ENCODE results near the gene PIP4K2A. TPM values are rescaled to one million over a fixed set of nuclear protein-coding genes. Genes with fewer than 3 reads are reported as not detected.
A peak's percentile ranks its signal among the peaks of the same experiment; 100 is the strongest.

Gene PIP4K2A
- total and polyA plus RNA-seq, 5 donors from 2014 or later = 41.3 to 156 (median 55.2) TPM

DNA sequence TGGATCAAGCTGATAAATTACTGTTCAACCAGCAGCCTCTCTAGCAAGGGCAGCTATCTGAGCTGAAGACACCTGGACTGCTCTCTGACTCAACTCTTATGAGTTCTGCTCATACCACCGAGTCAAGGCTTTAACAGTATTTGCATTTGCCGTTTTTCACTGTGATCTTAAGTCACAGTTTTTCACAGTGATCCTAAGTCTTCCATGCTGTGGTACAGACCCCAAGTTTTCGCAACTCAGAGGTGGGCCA, 31.3 kb downstream of the PIP4K2A start:
- peak overlapping the region; percentile 66 to 81 (median 73) for H3K4me3 Mint-ChIP-seq
- DNase-seq (no peak), ATAC-seq (ENCODE audit: low read depth in 2 of 2) (peak; percentile 24 to 34)
- H3K27me3 ChIP-seq (ENCODE audit: control insufficient read depth, insufficient read depth, low read length) = no peaks in the 10 kb centered on the region
- no peaks in the 10 kb centered on the region for H3K27me3 Mint-ChIP-seq
- H3K27ac ChIP-seq (ENCODE audit: insufficient read depth, low read length, poor library complexity, severe bottlenecking) = peak overlapping the region; percentile 92
- peaks cover 100% of the 10 kb centered on the region for H3K4me1 ChIP-seq (ENCODE audit: control insufficient read depth, insufficient read depth, low read length, poor library complexity, severe bottlenecking)
- peak overlapping the region; percentile 95 to 98 (median 98) for H3K27ac Mint-ChIP-seq
- no peaks in the 10 kb centered on the region for H3K36me3 ChIP-seq (ENCODE audit: control insufficient read depth, insufficient read depth, low read length)
- peaks cover 5% of the 10 kb centered on the region for H3K36me3 Mint-ChIP-seq
- H3K9me3 Mint-ChIP-seq = no peaks in the 10 kb centered on the region
- peak overlapping the region; percentile 62 for H3K4me3 ChIP-seq (ENCODE audit: low read depth, low read length)
- no peaks in the 10 kb centered on the region for H3K9me3 ChIP-seq (ENCODE audit: control insufficient read depth in 2 of 2, low read length in 2 of 2)
- peaks cover 48 to 93% (median 70%) of the 10 kb centered on the region in 4 donors for H3K4me1 Mint-ChIP-seq

DNA sequence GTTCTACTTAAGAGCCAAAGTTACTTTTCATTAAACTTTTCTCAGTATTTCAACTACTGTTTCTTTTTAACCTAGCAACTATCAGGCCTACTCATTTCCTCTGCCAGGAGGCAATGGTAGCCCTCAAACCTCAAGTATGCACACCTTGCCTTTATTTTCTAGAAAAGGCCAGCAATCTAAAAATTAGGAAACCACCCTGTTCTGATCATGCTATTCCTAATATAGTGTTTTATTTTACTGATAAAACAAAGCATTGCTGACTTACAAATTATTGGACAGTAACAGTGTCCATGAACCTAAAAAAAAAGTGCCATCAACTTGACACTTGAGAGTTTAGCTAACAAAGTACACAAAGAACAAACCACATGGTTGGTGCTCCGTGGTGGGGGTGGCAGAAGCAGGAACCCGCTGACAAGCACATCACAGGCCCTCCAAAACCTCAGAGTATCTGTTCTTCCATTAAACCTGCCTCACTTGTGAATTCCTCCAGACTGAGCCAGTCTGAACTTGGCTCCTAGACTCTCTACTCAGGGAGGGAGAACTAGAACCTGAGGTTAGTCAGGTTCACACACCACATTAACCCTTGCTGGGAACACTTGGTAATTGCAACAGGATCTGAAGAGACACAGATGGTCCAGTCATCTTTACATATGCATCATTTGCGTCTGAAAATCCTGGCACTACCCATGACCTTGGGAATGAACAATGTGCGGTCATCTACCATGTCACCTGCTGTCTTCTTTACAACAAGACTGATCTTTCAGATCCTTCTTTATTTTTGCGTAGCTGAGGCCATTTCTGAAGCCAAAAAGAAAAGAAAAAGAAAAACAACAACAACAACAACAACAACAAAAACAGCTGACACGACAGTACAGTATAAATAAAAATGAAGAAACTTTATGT, 31.9 kb downstream of the PIP4K2A start:
- peak overlapping the region; percentile 66 to 81 (median 73) for H3K4me3 Mint-ChIP-seq
- H3K27me3 Mint-ChIP-seq = no peaks in the 10 kb centered on the region
- Histone ChIP-seq H3K4me3 (ENCODE audit: low read depth, low read length) (peak overlapping the region; percentile 62), H3K36me3 (ENCODE audit: control insufficient read depth, insufficient read depth, low read length) (no peaks in the 10 kb centered on the region), H3K27ac (ENCODE audit: insufficient read depth, low read length, poor library complexity, severe bottlenecking) (peak overlapping the region; percentile 92), H3K4me1 (ENCODE audit: control insufficient read depth, insufficient read depth, low read length, poor library complexity, severe bottlenecking) (peaks cover 99% of the 10 kb centered on the region), H3K9me3 (ENCODE audit: control insufficient read depth in 2 of 2, low read length in 2 of 2) (no peaks in the 10 kb centered on the region), H3K27me3 (ENCODE audit: control insufficient read depth, insufficient read depth, low read length) (no peaks in the 10 kb centered on the region)
- H3K9me3 Mint-ChIP-seq = no peaks in the 10 kb centered on the region
- H3K4me1 Mint-ChIP-seq = peaks cover 42 to 93% (median 71%) of the 10 kb centered on the region in 4 donors
- H3K27ac Mint-ChIP-seq = peak overlapping the region; percentile 95 to 98 (median 98)
- DNase-seq (peak; percentile 31 to 83 (median 80)), ATAC-seq (ENCODE audit: low read depth in 2 of 2) (peak; percentile 68 to 69)
- H3K36me3 Mint-ChIP-seq = peaks cover 6% of the 10 kb centered on the region

DNA sequence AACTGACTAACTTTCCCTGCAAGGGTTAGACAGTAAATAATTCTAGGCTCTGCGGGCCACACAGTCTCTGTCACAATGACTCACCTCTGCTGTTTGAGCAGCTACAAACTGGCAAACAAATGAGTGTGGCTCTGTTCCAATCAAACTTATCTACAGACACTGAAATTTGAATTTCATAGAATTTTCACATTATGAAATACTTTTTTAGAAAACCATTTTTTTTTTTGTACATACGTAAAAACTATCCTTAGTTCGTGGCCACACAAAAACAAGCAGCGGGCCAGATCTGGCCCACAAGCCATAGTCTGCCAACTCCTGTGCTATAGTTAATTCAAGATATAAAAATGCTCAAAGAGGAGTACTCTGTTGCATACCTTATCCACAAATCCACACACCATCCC, 32.6 kb downstream of the PIP4K2A start:
- H3K4me1 ChIP-seq (ENCODE audit: control insufficient read depth, insufficient read depth, low read length, poor library complexity, severe bottlenecking) = peaks cover 99% of the 10 kb centered on the region
- H3K27me3 Mint-ChIP-seq = no peaks in the 10 kb centered on the region
- H3K9me3 Mint-ChIP-seq = no peaks in the 10 kb centered on the region
- peak overlapping the region; percentile 95 to 98 (median 98) for H3K27ac Mint-ChIP-seq
- H3K27ac ChIP-seq (ENCODE audit: insufficient read depth, low read length, poor library complexity, severe bottlenecking) = peak overlapping the region; percentile 92
- no peaks in the 10 kb centered on the region for H3K9me3 ChIP-seq (ENCODE audit: control insufficient read depth in 2 of 2, low read length in 2 of 2)
- no peaks in the 10 kb centered on the region for H3K27me3 ChIP-seq (ENCODE audit: control insufficient read depth, insufficient read depth, low read length)
- peak overlapping the region; percentile 62 for H3K4me3 ChIP-seq (ENCODE audit: low read depth, low read length)
- ATAC-seq (ENCODE audit: low read depth in 2 of 2) (peak; percentile 80 to 85), DNase-seq (peak in 2 of 3 donors; percentile 44 to 78)
- H3K36me3 ChIP-seq (ENCODE audit: control insufficient read depth, insufficient read depth, low read length) = no peaks in the 10 kb centered on the region
- peaks cover 3% of the 10 kb centered on the region for H3K36me3 Mint-ChIP-seq
- H3K4me1 Mint-ChIP-seq = peaks cover 45 to 93% (median 72%) of the 10 kb centered on the region in 4 donors
- peak overlapping the region; percentile 66 to 81 (median 73) for H3K4me3 Mint-ChIP-seq

GRCh38 chr10:22681301-22681700, 33.1 kb downstream of the PIP4K2A start:
- ATAC-seq (ENCODE audit: low read depth in 2 of 2) (no peak), DNase-seq (no peak)
- Mint-ChIP-seq H3K27me3 (no peaks in the 10 kb centered on the region), H3K4me3 (peak overlapping the region; percentile 8 to 66 (median 48)), H3K36me3 (peaks cover 2% of the 10 kb centered on the region), H3K9me3 (no peaks in the 10 kb centered on the region), H3K4me1 (peaks cover 50 to 94% (median 75%) of the 10 kb centered on the region in 4 donors), H3K27ac (peak overlapping the region; percentile 90 to 99 (median 98))
- peak overlapping the region; percentile 92 for H3K27ac ChIP-seq (ENCODE audit: insufficient read depth, low read length, poor library complexity, severe bottlenecking)
- H3K9me3 ChIP-seq (ENCODE audit: control insufficient read depth in 2 of 2, low read length in 2 of 2) = no peaks in the 10 kb centered on the region
- H3K27me3 ChIP-seq (ENCODE audit: control insufficient read depth, insufficient read depth, low read length) = no peaks in the 10 kb centered on the region
- H3K4me1 ChIP-seq (ENCODE audit: control insufficient read depth, insufficient read depth, low read length, poor library complexity, severe bottlenecking) = peaks cover 99% of the 10 kb centered on the region
- H3K36me3 ChIP-seq (ENCODE audit: control insufficient read depth, insufficient read depth, low read length) = no peaks in the 10 kb centered on the region
- H3K4me3 ChIP-seq (ENCODE audit: low read depth, low read length) = peak overlapping the region; percentile 12

- Histone ChIP-seq H3K9me3 (ENCODE audit: control insufficient read depth in 2 of 2, low read length in 2 of 2) (no peaks in the 10 kb centered on the region), H3K4me3 (ENCODE audit: low read depth, low read length) (peak overlapping the region; percentile 56), H3K4me1 (ENCODE audit: control insufficient read depth, insufficient read depth, low read length, poor library complexity, severe bottlenecking) (peaks cover 99% of the 10 kb centered on the region), H3K27me3 (ENCODE audit: control insufficient read depth, insufficient read depth, low read length) (no peaks in the 10 kb centered on the region), H3K27ac (ENCODE audit: insufficient read depth, low read length, poor library complexity, severe bottlenecking) (peak overlapping the region; percentile 92), H3K36me3 (ENCODE audit: control insufficient read depth, insufficient read depth, low read length) (peaks cover 2% of the 10 kb centered on the region)
- Mint-ChIP-seq H3K36me3 (peaks cover 7% of the 10 kb centered on the region), H3K4me1 (peaks cover 47 to 93% (median 75%) of the 10 kb centered on the region in 4 donors), H3K27me3 (no peaks in the 10 kb centered on the region), H3K4me3 (peak overlapping the region in 3 of 4 donors; percentile 3 to 49 (median 20)), H3K9me3 (no peaks in the 10 kb centered on the region), H3K27ac (peak overlapping the region; percentile 63 to 77 (median 76))
- ATAC-seq (ENCODE audit: low read depth in 2 of 2) (no peak), DNase-seq (peak in 2 of 3 donors; percentile 50 to 56)
These were observed 34.8 kb downstream of the PIP4K2A start for GRCh38 chr10:22679608-22680007.

DNA sequence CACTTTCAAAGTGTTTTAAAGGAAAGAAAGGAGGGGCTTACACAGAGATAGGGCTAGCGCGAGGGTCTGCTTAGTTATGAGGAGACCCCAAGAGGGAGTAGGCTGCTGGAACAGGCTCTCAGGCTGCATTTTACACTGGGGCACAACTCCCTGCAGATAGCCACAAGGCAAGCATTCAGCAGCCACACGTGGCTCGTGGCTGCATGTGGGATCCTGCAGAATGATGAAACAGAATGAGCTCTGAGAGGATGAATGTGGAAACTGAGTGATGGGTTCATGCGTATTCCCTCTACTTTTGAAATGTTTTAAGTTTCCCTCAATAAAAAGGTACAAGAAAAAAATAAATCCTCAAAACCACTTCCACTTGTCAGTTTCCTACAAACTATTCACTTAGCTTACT, 37.0 kb downstream of the PIP4K2A start:
- ATAC-seq (ENCODE audit: low read depth in 2 of 2) = no peak
- Mint-ChIP-seq H3K27ac (peak overlapping the region; percentile 85 to 99 (median 93)), H3K36me3 (peaks cover 13% of the 10 kb centered on the region), H3K27me3 (no peaks in the 10 kb centered on the region), H3K4me1 (peaks cover 44 to 93% (median 73%) of the 10 kb centered on the region in 4 donors), H3K9me3 (no peaks in the 10 kb centered on the region), H3K4me3 (peak overlapping the region in 3 of 4 donors; percentile 15 to 69 (median 63))
- Histone ChIP-seq H3K4me3 (ENCODE audit: low read depth, low read length) (peak overlapping the region; percentile 22), H3K27ac (ENCODE audit: insufficient read depth, low read length, poor library complexity, severe bottlenecking) (peak overlapping the region; percentile 36), H3K9me3 (ENCODE audit: control insufficient read depth in 2 of 2, low read length in 2 of 2) (no peaks in the 10 kb centered on the region), H3K4me1 (ENCODE audit: control insufficient read depth, insufficient read depth, low read length, poor library complexity, severe bottlenecking) (peaks cover 97% of the 10 kb centered on the region), H3K27me3 (ENCODE audit: control insufficient read depth, insufficient read depth, low read length) (no peaks in the 10 kb centered on the region), H3K36me3 (ENCODE audit: control insufficient read depth, insufficient read depth, low read length) (peaks cover 2% of the 10 kb centered on the region)
- DNase-seq = no peak

DNA sequence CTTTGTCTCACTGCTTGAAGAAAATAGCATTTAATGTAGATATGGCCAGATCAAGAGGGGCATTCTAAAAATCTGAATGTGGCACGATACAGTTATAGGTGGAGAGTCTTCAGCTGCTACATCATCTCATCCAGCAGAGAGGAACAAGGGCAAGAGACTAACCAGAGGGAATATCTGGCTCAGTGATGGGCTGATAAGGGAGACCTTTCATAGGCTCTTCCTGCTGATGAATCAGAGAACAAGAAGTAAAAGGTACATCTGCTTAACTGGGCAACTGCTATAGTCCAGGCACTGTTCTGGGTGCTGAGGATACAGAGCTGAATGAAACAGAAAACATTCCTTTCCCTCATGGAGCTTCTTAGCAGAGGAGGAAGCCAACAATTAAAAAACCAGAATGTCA, 37.9 kb downstream of the PIP4K2A start:
- no peaks in the 10 kb centered on the region for H3K27me3 ChIP-seq (ENCODE audit: control insufficient read depth, insufficient read depth, low read length)
- H3K4me1 ChIP-seq (ENCODE audit: control insufficient read depth, insufficient read depth, low read length, poor library complexity, severe bottlenecking) = peaks cover 97% of the 10 kb centered on the region
- H3K9me3 Mint-ChIP-seq = no peaks in the 10 kb centered on the region
- H3K4me3 Mint-ChIP-seq = peak overlapping the region in 3 of 4 donors; percentile 57 to 69 (median 67)
- DNase-seq (no peak), ATAC-seq (ENCODE audit: low read depth in 2 of 2) (no peak)
- H3K27ac ChIP-seq (ENCODE audit: insufficient read depth, low read length, poor library complexity, severe bottlenecking) = peak overlapping the region; percentile 45
- peak overlapping the region; percentile 51 for H3K4me3 ChIP-seq (ENCODE audit: low read depth, low read length)
- no peaks in the 10 kb centered on the region for H3K27me3 Mint-ChIP-seq
- peaks cover 45 to 94% (median 75%) of the 10 kb centered on the region in 4 donors for H3K4me1 Mint-ChIP-seq
- H3K36me3 Mint-ChIP-seq = peaks cover 15% of the 10 kb centered on the region
- peaks cover 5% of the 10 kb centered on the region for H3K36me3 ChIP-seq (ENCODE audit: control insufficient read depth, insufficient read depth, low read length)
- peak overlapping the region; percentile 78 to 94 (median 93) for H3K27ac Mint-ChIP-seq
- no peaks in the 10 kb centered on the region for H3K9me3 ChIP-seq (ENCODE audit: control insufficient read depth in 2 of 2, low read length in 2 of 2)

All from CD4-positive, CD25-positive, alpha-beta regulatory T cell (primary cell).